Measurements from ENCODE around the gene ZMIZ2.
"Not testable (repeated sequence)": the region's sequence is repeated elsewhere in the genome, so short reads cannot be mapped to it uniquely, and the experiment has no call there.

The ZMIZ2 gene

DNA sequence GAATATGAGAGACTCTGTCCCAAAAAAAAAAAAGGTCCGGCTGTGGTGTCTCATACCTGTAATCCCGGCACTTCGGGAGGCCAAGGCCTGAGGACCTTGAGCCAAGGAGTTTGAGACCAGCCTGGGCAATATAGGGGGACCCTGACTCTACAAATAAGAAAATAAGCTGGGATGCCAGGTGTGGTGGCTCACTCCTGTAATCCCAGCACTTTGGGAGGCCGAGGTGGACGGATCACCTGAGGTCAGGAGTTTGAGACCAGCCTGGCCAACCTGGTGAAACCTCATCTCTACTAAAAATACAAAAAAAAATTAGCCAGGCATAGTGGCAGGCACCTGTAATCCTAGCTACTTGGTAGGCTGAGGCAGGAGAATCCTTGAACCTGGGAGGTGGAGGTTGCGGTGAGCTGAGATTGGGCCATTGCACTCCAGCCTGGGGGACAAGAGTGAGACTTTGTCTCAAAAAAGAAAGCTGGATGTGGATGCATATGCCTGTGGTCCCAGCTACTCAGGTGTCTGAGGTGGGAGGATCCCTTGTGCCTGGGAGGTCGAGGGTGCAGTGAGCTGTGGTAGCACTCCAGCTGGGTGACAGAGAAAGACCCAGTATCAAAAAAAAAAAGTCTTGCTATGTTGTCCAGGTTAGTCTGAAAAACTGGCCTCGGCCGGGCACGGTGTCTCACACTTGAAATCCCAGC, 55.3 kb downstream of the ZMIZ2 start:
- DNase-seq (ENCODE audit: low read depth), result not testable (repeated sequence)

DNA sequence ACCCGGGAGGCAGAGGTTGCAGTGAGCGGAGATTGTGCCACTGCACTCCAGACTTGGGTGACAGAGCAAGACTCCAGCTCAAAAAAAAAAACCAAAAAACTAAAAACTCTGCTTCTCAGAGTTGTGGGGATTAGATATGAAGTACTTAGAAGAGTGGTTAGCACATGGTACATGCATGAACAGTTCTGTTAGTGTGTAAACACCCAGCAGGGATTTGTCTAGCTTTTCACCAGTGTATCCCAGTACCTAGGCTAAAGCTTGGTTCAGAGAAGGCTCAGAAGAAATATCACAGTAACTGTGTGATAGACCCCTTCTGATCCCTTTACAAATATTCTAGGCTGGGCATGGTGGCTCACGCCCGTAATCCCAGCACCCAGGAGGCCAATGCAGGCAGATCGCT, 57.3 kb downstream of the ZMIZ2 start:
- DNase-seq (ENCODE audit: low read depth), result no peak

DNA sequence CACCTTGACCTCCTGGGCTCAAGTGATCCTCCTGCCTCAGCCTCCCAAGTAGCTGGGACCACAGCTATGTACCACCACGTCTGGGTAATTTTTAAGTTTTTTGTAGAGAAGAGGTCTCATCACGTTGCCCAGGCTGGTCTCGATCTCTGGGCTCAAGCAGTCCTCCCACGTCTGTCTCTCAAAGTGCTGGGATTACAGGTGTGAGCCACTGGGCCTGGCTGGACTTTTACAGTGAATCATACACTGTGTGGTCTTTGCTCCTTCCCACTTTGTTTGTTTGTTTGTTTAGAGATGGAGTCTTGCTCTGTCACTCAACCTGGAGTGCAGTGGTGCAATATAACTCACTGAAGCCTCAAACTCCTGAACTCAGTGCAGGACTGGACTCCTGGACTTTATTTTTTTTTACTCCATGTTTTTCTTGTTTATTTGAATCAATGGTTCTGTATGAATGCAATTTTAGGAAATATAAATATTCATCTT, 60.3 kb downstream of the ZMIZ2 start:
- DNase-seq (ENCODE audit: low read depth), result no peak

DNA sequence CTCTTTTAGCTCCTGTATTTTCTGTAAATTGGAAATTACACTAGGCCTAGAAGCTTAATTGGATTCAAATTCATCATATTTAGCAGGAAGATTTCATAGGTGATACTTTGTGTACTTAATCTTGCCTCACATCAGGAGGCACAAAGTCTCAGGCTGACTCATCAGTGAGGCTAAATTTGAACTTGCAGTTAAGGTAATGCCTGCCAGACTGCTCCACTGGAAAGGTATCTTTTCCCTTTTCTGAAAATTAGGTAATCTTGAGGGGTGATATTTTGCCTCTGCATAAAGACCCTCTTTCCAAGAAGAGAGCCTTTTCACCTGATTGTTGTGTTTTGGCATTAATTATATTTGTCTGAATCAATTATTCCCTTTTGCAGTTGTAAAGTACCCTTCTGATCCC, 62.4 kb downstream of the ZMIZ2 start:
- DNase-seq (ENCODE audit: low read depth), result no peak

DNA sequence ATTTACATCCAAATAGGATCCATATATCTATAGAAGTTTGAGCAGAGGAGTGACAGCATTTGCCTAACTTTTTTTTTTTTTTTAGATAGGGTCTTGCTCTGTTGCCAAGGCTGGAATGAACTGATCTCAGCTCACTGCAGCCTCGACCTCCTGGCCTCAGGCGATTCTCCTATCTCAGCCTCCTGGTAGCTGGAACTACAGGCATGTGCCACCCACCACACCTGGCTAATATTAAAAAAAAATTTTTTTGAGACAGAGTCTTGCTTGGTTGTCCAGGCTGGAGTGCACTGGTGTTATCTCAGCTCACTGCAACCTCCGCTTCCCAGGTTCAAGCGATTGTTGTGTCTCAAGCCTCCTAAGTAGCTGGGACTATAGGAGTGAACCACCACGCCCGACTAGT, 62.9 kb downstream of the ZMIZ2 start:
- no peak for DNase-seq (ENCODE audit: low read depth)

DNA sequence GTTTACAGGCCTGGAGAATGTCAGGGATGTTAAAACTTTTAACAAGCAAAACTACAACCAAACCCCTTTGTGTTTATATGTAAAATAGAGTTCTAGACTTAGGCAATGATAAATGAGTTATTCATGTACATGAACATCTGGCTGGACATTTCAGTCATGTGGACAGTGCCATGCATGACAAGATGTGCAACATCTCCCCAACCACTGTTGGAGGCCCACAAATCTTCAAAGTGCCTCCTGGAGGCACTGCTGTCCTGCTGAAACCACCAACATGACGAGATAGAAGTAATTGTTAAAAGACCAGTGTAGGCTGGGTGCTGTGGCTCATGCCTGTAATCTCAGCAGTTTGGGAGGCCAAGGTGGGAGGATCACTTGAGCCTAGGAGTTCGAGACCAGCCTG, 66.3 kb downstream of the ZMIZ2 start:
- DNase-seq (ENCODE audit: low read depth), result no peak

DNA sequence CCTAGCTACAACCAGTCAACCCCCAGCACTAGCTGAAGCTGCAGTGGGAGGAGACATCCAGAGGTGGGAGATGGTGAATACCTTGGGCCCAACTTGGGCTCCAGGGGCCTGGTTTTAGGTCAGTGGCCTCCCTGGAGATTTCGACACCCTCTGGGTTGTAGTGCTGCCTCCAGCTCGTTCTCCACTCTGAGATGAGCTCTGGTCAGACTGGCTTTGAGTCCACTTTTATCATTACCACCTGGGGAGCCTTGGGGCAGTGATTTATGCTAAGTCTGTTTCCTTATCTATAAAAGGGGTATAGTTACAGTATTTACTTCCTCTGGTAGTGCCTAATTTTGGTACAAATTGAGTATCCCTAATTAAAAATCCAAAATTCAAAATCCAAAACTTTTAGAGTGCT, 70.6 kb downstream of the ZMIZ2 start:
- DNase-seq (ENCODE audit: low read depth), result no peak
